Activated CD8-positive, alpha-beta T cell treated with anti-CD3 and anti-CD28 coated beads for 36 hours (primary cell): ENCODE measurements around the gene MOCS1. TPM values are rescaled to one million over a fixed set of nuclear protein-coding genes. Genes with fewer than 3 reads are reported as not detected.

Source experiments
- ATAC-seq: fragments of 200-7000 bp; cut with Tn5 transposase; one replicate; pipeline ENCODE4 v1.10.0; 2021; ENCODE audit warnings: mild to moderate bottlenecking, moderate library complexity
- CTCF ChIA-PET: fragments of 350-600 bp; sonication (Branson Sonifier 250); formaldehyde crosslinking; loops from one replicate; lab custom pipeline; 2021; ENCODE audit warnings: antibody characterized with exemption; lab: Charles Lee
- POLR2A ChIA-PET: fragments of 350-600 bp; sonication (Branson Sonifier 250); formaldehyde crosslinking; loops from one replicate; lab custom pipeline; 2021; ENCODE audit warnings: antibody characterized with exemption; lab: Charles Lee
- DNase-seq: peaks from one replicate; pipeline ENCODE4 v3.0.0-alpha.2; 2020
- H3K27ac Mint-ChIP-seq: one replicate; pipeline ENCODE4 v1.8.0; 2021; ENCODE audit warnings: mild to moderate bottlenecking, mixed read lengths
- H3K27me3 Mint-ChIP-seq: one replicate; pipeline ENCODE4 v1.8.0; 2021; ENCODE audit warnings: mixed read lengths
- H3K36me3 Mint-ChIP-seq: one replicate; pipeline ENCODE4 v1.8.0; 2021; ENCODE audit warnings: low read depth, mixed read lengths
- H3K4me1 Mint-ChIP-seq: one replicate; pipeline ENCODE4 v1.8.0; 2021; ENCODE audit warnings: low read depth, mixed read lengths
- H3K4me3 Mint-ChIP-seq: one replicate; pipeline ENCODE4 v1.8.0; 2021; ENCODE audit warnings: mild to moderate bottlenecking, moderate library complexity, mixed read lengths
- H3K9me3 Mint-ChIP-seq: one replicate; pipeline ENCODE4 v1.8.0; 2021; ENCODE audit warnings: mixed read lengths
- CTCF ChIP-seq: fragments of 200-600 bp; IDR thresholded peaks from one replicate; pipeline ENCODE4 v1.8.0; 2022; ENCODE audit warnings: antibody characterized with exemption, mild to moderate bottlenecking
- intact Hi-C: fragments of 100-400 bp; cut with micrococcal nuclease; formaldehyde crosslinking; loops from one replicate; pipeline ENCODE4 v1.10.0; 2022
- total RNA-seq, 2 experiments: library from RNA; stranded (reverse); gene quantifications; one replicate each; pipeline ENCODE4 v1.2.3, GENCODE V29; 2021

The MOCS1 gene
- total RNA-seq, 2 experiments from 2014 or later, result 1.5 to 1.8 TPM

GRCh38 chr6:39914239-39914638 is 20.0 kb downstream of the MOCS1 start:
- Mint-ChIP-seq H3K9me3 (no peaks in the 10 kb centered on the region), H3K36me3 (peaks cover 2% of the 10 kb centered on the region), H3K4me1 (no peaks in the 10 kb centered on the region), H3K4me3 (no peak overlapping the region), H3K27ac (no peak overlapping the region), H3K27me3 (no peaks in the 10 kb centered on the region)
- POLR2A ChIA-PET, result no interaction called here
- DNase-seq (no peak), ATAC-seq (no peak)
- intact Hi-C loops, result no loop called here
- TF ChIP-seq CTCF, result no peak
- CTCF ChIA-PET, result no interaction called here

- Mint-ChIP-seq H3K4me3 (no peak overlapping the region), H3K9me3 (no peaks in the 10 kb centered on the region), H3K27me3 (no peaks in the 10 kb centered on the region), H3K4me1 (no peaks in the 10 kb centered on the region), H3K36me3 (peaks cover 2% of the 10 kb centered on the region), H3K27ac (no peak overlapping the region)
- CTCF ChIA-PET, result no interaction called here
- POLR2A ChIA-PET, result no interaction called here
- no peak for ATAC-seq
- no peak for DNase-seq
- no peak for TF ChIP-seq CTCF
- intact Hi-C loops, result no loop called here
These were observed 20.8 kb downstream of the MOCS1 start for GRCh38 chr6:39913391-39913916.

GRCh38 chr6:39912446-39912845 is 21.8 kb downstream of the MOCS1 start:
- CTCF ChIA-PET, result no interaction called here
- Mint-ChIP-seq H3K4me1 (no peaks in the 10 kb centered on the region), H3K9me3 (no peaks in the 10 kb centered on the region), H3K4me3 (no peak overlapping the region), H3K27ac (no peak overlapping the region), H3K36me3 (peaks cover 2% of the 10 kb centered on the region), H3K27me3 (no peaks in the 10 kb centered on the region)
- intact Hi-C loops, result no loop called here
- ATAC-seq (no peak), DNase-seq (no peak)
- POLR2A ChIA-PET, result interaction anchor here (1.0 kb wide), 1 partner anchor 19 kb away, joined by 3 read pairs; no protein-coding TSS in a partner anchor
- no peak for TF ChIP-seq CTCF

- Mint-ChIP-seq H3K9me3 (no peaks in the 10 kb centered on the region), H3K4me3 (no peak overlapping the region), H3K27ac (no peak overlapping the region), H3K36me3 (peaks cover 2% of the 10 kb centered on the region), H3K27me3 (no peaks in the 10 kb centered on the region), H3K4me1 (no peaks in the 10 kb centered on the region)
- intact Hi-C loops, result no loop called here
- POLR2A ChIA-PET, result interaction anchor here (1.0 kb wide), 1 partner anchor 18 kb away, joined by 3 read pairs; no protein-coding TSS in a partner anchor
- TF ChIP-seq CTCF, result no peak
- CTCF ChIA-PET, result no interaction called here
- ATAC-seq, result no peak
- DNase-seq, result no peak
These were observed 22.6 kb downstream of the MOCS1 start for GRCh38 chr6:39911513-39912125.

GRCh38 chr6:39910744-39911143 is 23.5 kb downstream of the MOCS1 start:
- H3K4me1 Mint-ChIP-seq, result no peaks in the 10 kb centered on the region

More at GRCh38 chr6:39910744-39911143, 23.5 kb downstream of the MOCS1 start:
- POLR2A ChIA-PET, result no interaction called here
- CTCF ChIA-PET, result no interaction called here
- H3K9me3 Mint-ChIP-seq, result no peaks in the 10 kb centered on the region
- no peaks in the 10 kb centered on the region for H3K27me3 Mint-ChIP-seq
- H3K4me3 Mint-ChIP-seq, result no peak overlapping the region
- H3K27ac Mint-ChIP-seq, result no peak overlapping the region
- DNase-seq, result no peak
- no peak for TF ChIP-seq CTCF
- intact Hi-C loops, result no loop called here
- peaks cover 2% of the 10 kb centered on the region for H3K36me3 Mint-ChIP-seq
- ATAC-seq, result no peak
